H1 (cell line): Measurements from ENCODE around the gene CYB561.

Experiments used
- CBX5 ChIP-seq: fragments of 300-800, 300-1000 bp; sonication (generic); IDR thresholded peaks from 2 replicates; pipeline ENCODE4 v1.7.1; 2016; ENCODE audit warnings: antibody characterized with exemption, low read length, low read depth
- CTCF ChIP-seq, 3 experiments: IDR thresholded peaks; 1 replicate in 2 of 3; 2 replicates in 1 of 3; pipeline versions ENCODE4 v1.5.1 to v1.6.1; 2011; ENCODE audit warnings: low read length in 3 of 3, mild to moderate bottlenecking in 3 of 3, inconsistent platforms in 2 of 3, low read depth in 1 of 3, moderate library complexity in 1 of 3; ENCODE audit not compliant: insufficient read depth in 1 of 3; ENCODE audit errors: control extremely low read depth in 1 of 3
- EZH2 ChIP-seq: fragments of 200-600 bp; sonication (generic); IDR thresholded peaks from 2 replicates; pipeline ENCODE4 v1.7.1; 2012; ENCODE audit warnings: low read depth, mild to moderate bottlenecking, moderate library complexity, low read length, inconsistent platforms; ENCODE audit not compliant: severe bottlenecking
- POLR2AphosphoS5 ChIP-seq: IDR thresholded peaks from 2 replicates; pipeline ENCODE4 v1.6.1; 2011; ENCODE audit warnings: low read depth, low read length
- RAD21 ChIP-seq, 2 experiments: IDR thresholded peaks in 1 of 2; conservative IDR thresholded peaks in 1 of 2; 2 replicates each; pipeline ENCODE4 v1.6.1; 2011; ENCODE audit warnings: low read depth in 2 of 2, low read length in 2 of 2, improper control_type of control experiment in 1 of 2, inconsistent platforms in 1 of 2, mild to moderate bottlenecking in 1 of 2, moderate library complexity in 1 of 2
- SIRT6 ChIP-seq: IDR thresholded peaks from one replicate; pipeline ENCODE4 v1.7.1; 2012; ENCODE audit warnings: low read length, inconsistent platforms
- TEAD4 ChIP-seq: IDR thresholded peaks from 2 replicates; pipeline ENCODE4 v1.6.1; 2012; ENCODE audit warnings: low read depth, low read length, inconsistent platforms, mixed read lengths

- no peak for TF ChIP-seq CBX5
- TF ChIP-seq RAD21 (IDR thresholded peaks at IDR 0.05 in 1 of 2, conservative IDR thresholded peaks at IDR 0.05 in 1 of 2; ENCODE audit: low read depth in 2 of 2, low read length in 2 of 2) = no peak
- TF ChIP-seq TEAD4 = no peak
- no peak for TF ChIP-seq EZH2
- TF ChIP-seq SIRT6 = no peak
- no peak for TF ChIP-seq POLR2AphosphoS5
- no peak for TF ChIP-seq CTCF (IDR thresholded peaks at IDR 0.05; ENCODE audit: control extremely low read depth in 1 of 3, insufficient read depth in 1 of 3, low read depth in 1 of 3, low read length in 3 of 3)
These were observed 40.9 kb upstream of the CYB561 start for GRCh38 chr17:63487014-63487339.
